HCT116 (cell line): ENCODE measurements around the gene VAMP3.

Experiments used
- CBX3 ChIP-seq: IDR thresholded peaks from 2 replicates; pipeline ENCODE4 v1.6.1; 2012; ENCODE audit warnings: low read depth
- CTCF ChIP-seq, 3 experiments: fragments of 200-600 bp in 1 of 3; sonication (generic) in 1 of 3; IDR thresholded peaks in 2 of 3; conservative IDR thresholded peaks in 1 of 3; 2 replicates each; pipeline ENCODE4 v1.5.1; 2012 to 2017; ENCODE audit warnings: low read depth in 2 of 3, low read length in 2 of 3, antibody characterized with exemption in 1 of 3, borderline replicate concordance in 1 of 3, control low read depth in 1 of 3, mild to moderate bottlenecking in 1 of 3, mixed read lengths in 1 of 3, mixed run types in 1 of 3, moderate library complexity in 1 of 3; ENCODE audit not compliant: insufficient read depth in 1 of 3
- EZH2 ChIP-seq: fragments of 200-600 bp; sonication (generic); IDR thresholded peaks from 2 replicates; pipeline ENCODE4 v1.6.1; 2017; ENCODE audit warnings: antibody characterized with exemption, mixed run types
- EZH2phosphoT487 ChIP-seq: fragments of 200-600 bp; IDR thresholded peaks from 2 replicates; pipeline ENCODE4 v1.6.1; 2018; ENCODE audit warnings: antibody characterized with exemption, borderline replicate concordance
- POLR2A ChIP-seq: IDR thresholded peaks from 2 replicates; pipeline ENCODE4 v1.7.0; 2011; ENCODE audit warnings: borderline replicate concordance; ENCODE audit not compliant: insufficient read depth, insufficient read length; ENCODE audit errors: extremely low read depth
- POLR2AphosphoS5 ChIP-seq: IDR thresholded peaks from 2 replicates; pipeline ENCODE4 v1.6.1; 2011; ENCODE audit warnings: mild to moderate bottlenecking, low read depth, low read length, moderate library complexity
- RAD21 ChIP-seq: IDR thresholded peaks from 2 replicates; pipeline ENCODE4 v1.6.1; 2012; ENCODE audit warnings: low read depth, mild to moderate bottlenecking
- REST ChIP-seq: IDR thresholded peaks from 2 replicates; pipeline ENCODE4 v1.6.1; 2012; ENCODE audit warnings: low read depth
- SRF ChIP-seq: IDR thresholded peaks from 2 replicates; pipeline ENCODE4 v1.6.1; 2012; ENCODE audit warnings: low read depth

- no peak for TF ChIP-seq REST
- TF ChIP-seq POLR2A = no peak
- no peak for TF ChIP-seq CBX3
- no peak for TF ChIP-seq CTCF (IDR thresholded peaks at IDR 0.05 in 2 of 3, conservative IDR thresholded peaks at IDR 0.05 in 1 of 3; ENCODE audit: borderline replicate concordance in 1 of 3, insufficient read depth in 1 of 3, low read depth in 2 of 3, low read length in 2 of 3)
- no peak for TF ChIP-seq EZH2
- no peak for TF ChIP-seq SRF
- TF ChIP-seq EZH2phosphoT487 = no peak
- TF ChIP-seq POLR2AphosphoS5 = no peak
- TF ChIP-seq RAD21 = no peak
Observed at GRCh38 chr1:7770669-7770996, 463 bp upstream of the VAMP3 start.
